Right atrium auricular region (tissue), 2 donors: ENCODE data around the gene GPR141. TPM values are rescaled to one million over a fixed set of nuclear protein-coding genes. Genes with fewer than 3 reads are reported as not detected.

Experiments
- DNase-seq: peaks from one replicate; pipeline ENCODE4 v3.0.0-alpha.2; 2019; ENCODE audit warnings: low spot score
- H3K27ac ChIP-seq, 2 donors: fragments of 200-600 bp; sonication (generic); 1 replicate in 1 of 2; 2 replicates in 1 of 2; pipeline ENCODE4 v1.5.1; 2016 to 2019
- H3K27me3 ChIP-seq, 2 donors: fragments of 200-600 bp; sonication (generic); one replicate each; pipeline versions ENCODE4 v1.5.1 to v1.6.0; 2017 to 2019
- H3K36me3 ChIP-seq: fragments of 200-600 bp; sonication (generic); one replicate; pipeline ENCODE4 v1.5.1; 2016
- H3K4me1 ChIP-seq, 2 donors: fragments of 200-600 bp; sonication (generic); one replicate each; pipeline versions ENCODE4 v1.5.1 to v1.6.0; 2017 to 2019
- H3K4me3 ChIP-seq, 2 donors: fragments of 200-600 bp; sonication (generic); 1 replicate in 1 of 2; 2 replicates in 1 of 2; pipeline ENCODE4 v1.5.1; 2017 to 2019; ENCODE audit warnings: mild to moderate bottlenecking in 1 of 2, moderate library complexity in 1 of 2
- H3K9me3 ChIP-seq, 2 donors: fragments of 200-600 bp; sonication (generic); one replicate each; pipeline ENCODE4 v1.5.1; 2019
- total RNA-seq, 2 donors: library from RNA; depleted of rRNA; stranded (reverse); fragments of >200 nt; gene quantifications; one replicate each; pipeline ENCODE4 v1.1.0, GENCODE V29; 2016
- TF ChIP-seq, protein P1 (sequence below), 2 donors: fragments of 200-600 bp; sonication (generic); IDR thresholded peaks; one replicate each; pipeline ENCODE4 v1.5.1; 2019; ENCODE audit warnings: antibody characterized with exemption in 2 of 2

GPR141 gene
- total RNA-seq, 2 donors from 2014 or later, result 0.55 TPM; not detected in 1

DNA sequence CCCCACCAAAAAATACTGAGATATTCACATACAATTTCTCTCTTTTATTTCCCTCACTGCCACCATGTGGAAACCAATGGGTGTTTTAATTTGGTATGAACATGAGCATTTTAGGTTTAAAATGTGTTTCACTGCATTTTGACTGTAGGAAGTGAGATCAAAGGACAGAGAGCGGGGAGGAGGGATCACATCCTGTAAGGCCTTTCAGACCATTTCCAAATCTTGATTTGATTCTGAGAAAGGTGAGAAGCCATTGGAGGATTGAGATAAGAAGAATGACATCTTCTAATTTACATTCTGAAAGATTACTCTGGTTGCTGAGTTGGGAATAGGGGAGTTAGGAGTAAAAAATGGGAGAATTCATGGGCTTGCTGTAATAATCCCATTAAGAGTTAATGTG, 42.5 kb downstream of the GPR141 start:
- Histone ChIP-seq H3K4me1 (peaks cover 0 to 21% of the 10 kb centered on the region in 2 donors), H3K9me3 (no peaks in the 10 kb centered on the region), H3K27ac (no peak overlapping the region), H3K36me3 (no peaks in the 10 kb centered on the region), H3K4me3 (no peak overlapping the region), H3K27me3 (no peaks in the 10 kb centered on the region)
- no peak for DNase-seq
- TF ChIP-seq, protein P1, sequence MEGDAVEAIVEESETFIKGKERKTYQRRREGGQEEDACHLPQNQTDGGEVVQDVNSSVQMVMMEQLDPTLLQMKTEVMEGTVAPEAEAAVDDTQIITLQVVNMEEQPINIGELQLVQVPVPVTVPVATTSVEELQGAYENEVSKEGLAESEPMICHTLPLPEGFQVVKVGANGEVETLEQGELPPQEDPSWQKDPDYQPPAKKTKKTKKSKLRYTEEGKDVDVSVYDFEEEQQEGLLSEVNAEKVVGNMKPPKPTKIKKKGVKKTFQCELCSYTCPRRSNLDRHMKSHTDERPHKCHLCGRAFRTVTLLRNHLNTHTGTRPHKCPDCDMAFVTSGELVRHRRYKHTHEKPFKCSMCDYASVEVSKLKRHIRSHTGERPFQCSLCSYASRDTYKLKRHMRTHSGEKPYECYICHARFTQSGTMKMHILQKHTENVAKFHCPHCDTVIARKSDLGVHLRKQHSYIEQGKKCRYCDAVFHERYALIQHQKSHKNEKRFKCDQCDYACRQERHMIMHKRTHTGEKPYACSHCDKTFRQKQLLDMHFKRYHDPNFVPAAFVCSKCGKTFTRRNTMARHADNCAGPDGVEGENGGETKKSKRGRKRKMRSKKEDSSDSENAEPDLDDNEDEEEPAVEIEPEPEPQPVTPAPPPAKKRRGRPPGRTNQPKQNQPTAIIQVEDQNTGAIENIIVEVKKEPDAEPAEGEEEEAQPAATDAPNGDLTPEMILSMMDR (IDR thresholded peaks at IDR 0.05), result no peak

DNA sequence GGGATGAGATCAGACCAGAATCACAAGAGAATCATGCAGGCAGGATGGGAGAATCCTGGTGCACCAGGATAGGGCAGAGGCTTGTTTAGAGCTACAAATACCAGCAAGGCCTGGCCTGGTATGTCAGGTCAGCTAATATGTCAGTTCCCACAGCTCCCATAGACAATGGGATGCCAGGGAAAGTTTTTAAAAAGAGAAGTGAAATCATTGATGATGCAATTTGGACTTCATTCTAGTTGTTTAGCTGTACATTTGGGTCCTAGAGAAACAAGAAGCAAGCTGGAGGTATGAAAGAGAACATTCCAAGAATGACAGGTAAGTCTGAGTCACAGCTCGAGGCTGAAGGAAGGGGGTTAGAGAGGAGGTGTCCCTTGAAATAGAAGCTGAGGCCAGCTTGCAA, 45.2 kb downstream of the GPR141 start:
- no peak overlapping the region for H3K4me3 ChIP-seq
- no peaks in the 10 kb centered on the region for H3K9me3 ChIP-seq
- H3K36me3 ChIP-seq, result no peaks in the 10 kb centered on the region
- peak overlapping the region in 1 of 2 donors; percentile 15 for H3K27ac ChIP-seq
- H3K27me3 ChIP-seq, result no peaks in the 10 kb centered on the region
- H3K4me1 ChIP-seq, result peaks cover 0 to 27% of the 10 kb centered on the region in 2 donors
- DNase-seq, result no peak
- TF ChIP-seq, protein P1 (IDR thresholded peaks at IDR 0.05), result no peak

DNA sequence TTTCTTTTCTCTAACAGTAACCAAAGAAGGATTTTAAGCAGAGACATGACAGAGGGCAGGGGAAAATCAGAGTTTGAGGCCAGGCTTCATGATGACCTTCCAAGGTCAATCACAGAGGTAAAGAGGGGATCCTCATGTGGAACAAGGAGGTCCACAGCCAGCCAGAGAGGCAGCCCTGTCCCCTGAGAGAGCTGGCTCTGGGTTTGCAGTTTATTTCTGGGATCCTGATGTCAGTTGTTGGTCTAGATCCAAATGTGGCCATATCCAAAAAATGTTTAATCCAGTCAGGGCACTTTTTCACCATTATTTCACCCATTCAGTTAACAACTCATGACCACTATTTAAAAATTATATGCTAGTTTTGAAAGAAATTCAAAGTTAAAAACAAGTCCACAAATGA, 45.6 kb downstream of the GPR141 start:
- TF ChIP-seq, protein P1 (IDR thresholded peaks at IDR 0.05), result no peak
- H3K27ac ChIP-seq, result peak overlapping the region in 1 of 2 donors; percentile 15
- no peaks in the 10 kb centered on the region for H3K9me3 ChIP-seq
- no peak for DNase-seq
- peaks cover 0 to 27% of the 10 kb centered on the region in 2 donors for H3K4me1 ChIP-seq
- no peak overlapping the region for H3K4me3 ChIP-seq
- no peaks in the 10 kb centered on the region for H3K36me3 ChIP-seq
- no peaks in the 10 kb centered on the region for H3K27me3 ChIP-seq

DNA sequence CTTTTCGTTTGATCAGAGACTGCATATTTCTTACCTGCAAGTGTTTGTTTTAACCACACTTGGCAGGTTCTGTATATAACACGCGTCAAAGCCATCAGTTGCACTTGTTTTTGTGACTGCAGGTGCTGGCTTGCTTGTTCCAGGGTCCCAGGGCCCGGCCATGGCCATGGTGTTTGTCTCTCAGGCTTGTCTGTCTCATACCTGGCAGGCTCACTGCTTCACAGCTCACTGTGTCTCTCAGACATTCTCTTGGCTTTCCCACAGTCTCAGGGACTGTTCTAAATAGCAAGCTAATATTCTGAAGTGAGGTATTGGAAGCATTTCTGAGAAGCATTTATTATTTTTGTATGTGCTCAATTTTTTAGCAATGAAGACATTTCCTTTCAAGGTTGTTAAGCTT, 46.9 kb downstream of the GPR141 start:
- TF ChIP-seq, protein P1 (IDR thresholded peaks at IDR 0.05), result no peak

DNA sequence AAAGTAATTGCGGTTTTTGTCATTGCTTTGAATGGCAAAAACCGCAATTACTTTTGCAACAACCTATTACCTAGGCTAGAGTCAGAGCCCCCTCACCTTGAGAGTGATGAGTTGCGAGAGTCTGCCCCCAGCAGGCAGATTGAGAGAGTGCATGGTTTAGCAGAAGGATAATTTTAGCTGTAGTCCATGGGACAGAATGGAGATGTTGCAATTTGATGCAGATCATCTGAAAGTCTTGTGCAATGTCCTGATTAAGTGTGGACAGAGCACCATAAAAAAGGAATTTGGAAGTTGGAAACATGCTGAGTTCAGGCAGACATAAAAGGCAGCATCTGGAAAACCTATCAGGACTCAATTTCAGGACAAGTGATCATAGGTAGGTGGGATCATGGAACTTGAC, 48.7 kb downstream of the GPR141 start:
- DNase-seq, result no peak
- Histone ChIP-seq H3K27me3 (no peaks in the 10 kb centered on the region), H3K27ac (no peak overlapping the region), H3K4me1 (peaks cover 0 to 27% of the 10 kb centered on the region in 2 donors), H3K4me3 (no peak overlapping the region), H3K36me3 (no peaks in the 10 kb centered on the region), H3K9me3 (no peaks in the 10 kb centered on the region)
- TF ChIP-seq, protein P1 (IDR thresholded peaks at IDR 0.05), result peak; percentile 21 to 67

More for the DNA sequence above, 46.9 kb downstream of the GPR141 start:
- H3K4me3 ChIP-seq, result no peak overlapping the region
- no peaks in the 10 kb centered on the region for H3K9me3 ChIP-seq
- no peak overlapping the region for H3K27ac ChIP-seq
- peaks cover 0 to 27% of the 10 kb centered on the region in 2 donors for H3K4me1 ChIP-seq
- no peak for DNase-seq
- no peaks in the 10 kb centered on the region for H3K27me3 ChIP-seq
- no peaks in the 10 kb centered on the region for H3K36me3 ChIP-seq

DNA sequence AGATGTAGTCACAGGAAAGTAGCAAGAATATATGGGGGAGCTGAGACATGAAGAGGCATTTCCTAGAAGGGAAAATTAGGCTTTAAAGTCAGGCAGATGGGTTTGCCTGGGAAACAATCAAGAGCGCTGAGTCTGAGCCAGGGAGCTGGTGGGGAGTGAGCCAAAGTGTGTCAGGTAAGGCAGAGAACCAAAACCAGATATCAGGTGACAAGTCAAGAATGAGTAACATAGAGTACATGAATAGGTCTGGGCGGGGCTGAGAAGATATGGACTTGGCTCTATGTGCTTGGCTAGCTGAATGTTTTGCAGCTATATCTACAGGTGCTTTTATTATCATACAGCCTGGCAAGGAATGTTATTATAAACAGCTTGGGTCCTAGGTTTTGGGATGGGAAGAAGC, 49.3 kb downstream of the GPR141 start:
- no peak overlapping the region for H3K27ac ChIP-seq
- H3K4me1 ChIP-seq, result peaks cover 0 to 27% of the 10 kb centered on the region in 2 donors
- no peak for DNase-seq
- no peaks in the 10 kb centered on the region for H3K36me3 ChIP-seq
- TF ChIP-seq, protein P1 (IDR thresholded peaks at IDR 0.05), result no peak
- no peaks in the 10 kb centered on the region for H3K9me3 ChIP-seq
- no peaks in the 10 kb centered on the region for H3K27me3 ChIP-seq
- no peak overlapping the region for H3K4me3 ChIP-seq
